ENCODE measurements around the gene NMU.

GRCh38 chr4:55682295-55682694 lies 46.2 kb upstream of the NMU start:
- TF ChIP-seq CTCF (IDR thresholded peaks at IDR 0.05 in 4 of 5, conservative IDR thresholded peaks at IDR 0.05 in 1 of 5) (no peak), POLR2A (IDR thresholded peaks at IDR 0.05) (no peak)
